GM21723 (cell line): ENCODE measurements around the gene OPN1MW3.
"Not testable (repeated sequence)": the region's sequence is repeated elsewhere in the genome, so short reads cannot be mapped to it uniquely, and the experiment has no call there.

Experiments used
- ATAC-seq: cut with Tn5 transposase; IDR thresholded peaks from one replicate; pipeline ENCODE4 v1.9.1; 2021; ENCODE audit warnings: mild to moderate bottlenecking, moderate library complexity; ENCODE audit not compliant: unreplicated experiment

OPN1MW3 gene

DNA sequence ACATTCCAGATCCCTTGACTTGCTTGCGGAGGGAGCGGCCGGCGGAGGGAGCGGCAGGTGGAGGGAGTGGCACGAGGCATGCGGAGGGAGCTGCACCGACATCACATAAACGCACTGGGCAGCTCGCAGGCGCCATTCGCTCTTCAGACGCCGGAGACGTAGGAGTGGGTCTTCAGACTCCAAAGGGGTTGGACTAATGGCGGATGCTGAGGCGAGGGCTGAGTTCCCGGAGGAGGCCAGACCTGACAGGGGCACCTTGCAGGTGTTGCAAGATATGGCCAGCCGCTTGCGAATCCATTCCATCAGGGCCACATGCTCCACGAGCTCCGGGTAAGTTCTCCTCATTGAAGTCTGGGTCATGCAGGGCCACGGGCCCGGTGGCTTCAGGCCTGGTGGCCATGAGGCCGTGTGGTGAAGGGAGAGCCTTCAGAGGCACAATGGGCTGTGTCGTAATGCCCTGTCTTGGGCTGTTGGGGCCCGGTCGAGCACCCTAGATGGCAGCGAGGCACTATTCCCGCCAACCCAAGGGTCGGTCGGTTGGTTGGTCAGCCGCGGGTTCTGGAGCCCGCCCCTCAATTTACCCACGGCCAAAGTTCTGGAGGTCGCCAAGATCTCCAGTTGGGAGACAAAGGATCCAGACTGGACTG is 38.4 kb downstream of the OPN1MW3 start, which contains the start of gene TKTL1:
Gene TKTL1, plus strand, starts transcription at position 132 of the 647 bp plus-strand sequence. Its CDS starts 65 bp downstream, at position 197.
- no peak for ATAC-seq

DNA sequence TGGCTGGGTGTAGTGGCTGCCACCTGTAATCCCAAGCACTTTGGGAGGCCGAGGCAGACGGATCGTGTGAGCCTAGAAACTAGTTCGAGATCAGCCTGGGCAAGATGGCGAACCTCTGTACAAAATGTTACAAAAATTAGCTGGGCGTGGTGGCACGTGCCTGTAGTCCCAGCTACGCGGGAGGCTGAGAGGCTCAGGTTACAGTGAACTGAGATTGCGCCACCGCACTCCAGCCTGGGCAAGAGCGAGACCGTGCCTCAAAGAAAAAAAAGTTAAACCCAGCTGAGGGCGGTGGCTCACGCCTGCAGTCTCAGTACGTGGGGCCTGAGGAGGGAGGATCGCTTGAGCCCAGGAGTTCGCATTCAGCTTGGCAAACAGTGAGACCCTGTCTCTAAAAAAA is 39.3 kb downstream of the OPN1MW3 start:
- no peak for ATAC-seq

DNA sequence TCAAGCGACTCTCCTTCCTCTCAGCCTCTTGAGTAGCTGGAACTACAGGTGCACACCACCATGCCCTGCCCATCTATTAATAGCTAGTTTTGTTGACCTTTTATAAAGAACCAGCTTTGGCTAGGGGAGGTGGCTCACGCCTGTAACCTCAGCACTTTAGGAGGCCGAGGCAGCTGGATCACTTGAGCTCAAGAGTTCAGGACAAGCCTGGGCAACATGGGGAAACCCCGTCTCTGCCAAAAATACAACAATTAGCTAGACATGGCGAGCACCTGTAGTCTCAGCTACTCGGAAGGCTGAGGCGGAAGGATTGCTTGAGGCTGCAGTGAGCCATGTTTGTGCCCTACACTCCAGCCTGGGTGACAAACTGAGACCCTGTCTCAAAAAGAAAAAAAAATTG is 40.9 kb downstream of the OPN1MW3 start:
- no peak for ATAC-seq

DNA sequence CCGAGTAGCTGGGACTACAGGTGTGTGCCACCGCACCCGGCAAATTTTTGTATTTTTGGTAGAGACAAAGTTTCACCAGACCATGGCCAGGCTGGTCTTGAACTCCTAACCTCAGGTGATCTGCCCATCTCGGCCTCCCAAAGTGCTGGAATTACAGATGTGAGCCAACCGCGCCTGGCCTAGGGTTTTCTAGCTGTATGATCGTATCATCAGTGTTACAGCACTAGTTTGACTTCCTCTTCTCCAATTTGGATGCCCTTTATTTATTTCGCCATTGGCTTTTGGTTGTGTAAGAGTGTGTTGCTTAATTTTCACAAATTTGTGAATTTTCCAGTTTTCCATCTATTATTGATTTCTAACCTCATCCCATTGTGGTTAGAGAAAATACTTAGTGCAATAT is 43.4 kb downstream of the OPN1MW3 start:
- ATAC-seq = no peak

DNA sequence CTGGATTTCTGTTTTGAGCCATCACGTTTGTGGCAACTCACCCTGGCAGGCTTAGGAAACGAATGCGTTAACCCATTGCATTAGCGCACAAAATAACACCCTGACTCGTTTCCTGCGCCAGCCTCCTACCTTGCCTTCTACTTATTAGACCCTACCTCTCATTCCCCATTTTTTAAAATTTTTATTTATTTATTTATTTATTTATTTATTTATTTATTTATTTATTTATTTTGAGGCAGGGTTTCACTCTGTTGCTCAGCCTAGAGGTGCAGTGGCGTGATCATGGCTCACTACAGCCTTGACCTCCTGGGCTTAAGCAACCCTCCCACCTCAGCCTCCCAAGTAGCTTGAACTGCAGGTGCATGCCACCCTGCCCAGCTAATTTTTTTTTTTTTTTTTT is 45.6 kb downstream of the OPN1MW3 start:
- ATAC-seq = not testable (repeated sequence)

DNA sequence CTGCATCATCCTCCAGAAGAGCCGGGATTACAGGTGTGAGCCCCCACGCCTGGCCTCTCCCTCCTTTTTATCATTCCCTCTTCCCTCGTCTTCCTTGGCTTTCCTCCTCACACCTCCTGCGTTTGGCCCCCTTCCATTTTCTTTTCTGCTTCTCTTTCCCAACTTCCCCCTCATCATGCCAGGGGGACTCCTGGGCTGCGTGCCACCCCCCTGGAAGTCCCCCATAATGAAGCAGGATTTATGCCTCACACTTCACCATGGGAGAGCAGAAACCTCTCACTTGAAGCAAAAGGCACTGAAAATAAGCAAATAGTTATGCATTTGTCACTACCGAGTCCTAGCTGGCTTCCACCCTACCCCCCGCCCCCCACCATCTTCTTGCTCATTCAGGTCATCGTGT is 46.1 kb downstream of the OPN1MW3 start:
- no peak for ATAC-seq

DNA sequence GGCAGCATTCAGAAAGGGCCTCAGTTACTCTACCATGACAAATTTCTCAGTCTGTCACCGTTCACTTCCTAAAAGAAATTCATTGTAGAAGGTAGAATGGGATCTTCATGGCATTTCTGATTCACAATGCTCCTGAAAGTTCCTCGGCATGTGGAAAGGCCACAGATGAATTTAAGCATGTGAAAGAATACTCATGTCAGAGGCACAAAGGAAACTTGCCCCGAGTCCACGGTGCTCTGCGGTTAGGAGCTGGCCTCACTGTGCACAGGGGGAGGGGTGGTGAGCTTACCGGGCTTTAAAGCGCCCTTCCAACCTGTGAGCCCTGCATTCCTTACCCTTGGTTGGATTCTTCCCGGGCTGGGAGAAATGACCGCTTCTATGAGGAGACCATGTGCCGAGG is 47.5 kb downstream of the OPN1MW3 start:
- no peak for ATAC-seq

DNA sequence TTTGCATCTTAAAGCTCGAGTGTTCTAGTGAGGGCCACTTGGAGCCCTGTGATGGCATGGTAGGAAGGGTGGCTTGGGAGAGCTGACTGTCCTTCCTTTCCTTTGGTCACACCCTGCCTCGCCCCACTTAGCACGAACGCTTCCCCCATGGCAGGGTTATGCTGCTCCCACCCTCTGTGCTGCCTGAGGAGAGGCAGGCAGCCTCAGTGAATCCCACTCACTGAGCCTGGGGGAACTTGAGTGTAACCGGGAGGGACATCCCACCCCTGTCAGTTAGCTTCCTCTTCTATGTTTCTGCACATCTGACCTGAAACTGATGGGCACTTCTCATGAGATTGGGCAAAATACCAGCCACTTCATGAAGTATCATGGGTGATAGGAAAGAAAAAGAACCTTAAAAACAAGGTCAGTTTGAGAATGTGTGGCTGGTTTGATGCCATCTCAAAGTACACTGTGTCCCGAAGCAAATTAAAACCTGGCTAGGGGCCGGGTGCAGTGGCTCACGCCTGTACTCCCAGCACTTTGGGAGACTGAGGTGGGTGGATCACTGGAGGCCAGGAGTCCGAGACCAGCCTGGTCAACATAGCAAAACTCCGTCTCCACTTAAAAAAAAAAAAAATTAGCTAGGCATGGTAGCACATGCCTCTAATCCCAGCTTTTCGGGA is 48.3 kb downstream of the OPN1MW3 start:
- no peak for ATAC-seq

DNA sequence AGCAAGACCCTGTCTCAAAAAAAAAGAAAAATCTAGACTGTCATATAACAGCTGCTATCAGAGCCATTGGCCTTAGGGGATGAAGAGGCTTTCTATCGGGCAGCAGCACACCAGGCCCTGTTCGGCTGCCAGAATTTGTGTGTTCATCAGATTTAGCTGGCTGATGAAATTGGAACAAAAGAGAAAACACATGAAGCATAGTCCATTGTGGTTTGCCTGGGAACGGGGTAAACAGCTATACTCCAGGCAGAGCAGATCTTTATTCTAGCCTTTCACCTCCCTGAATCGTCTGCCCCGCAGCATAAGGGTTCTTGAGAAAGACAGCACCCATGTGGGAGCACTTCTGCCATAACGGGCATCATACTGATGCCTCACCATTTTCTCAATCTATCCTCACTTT is 49.8 kb downstream of the OPN1MW3 start:
- no peak for ATAC-seq

DNA sequence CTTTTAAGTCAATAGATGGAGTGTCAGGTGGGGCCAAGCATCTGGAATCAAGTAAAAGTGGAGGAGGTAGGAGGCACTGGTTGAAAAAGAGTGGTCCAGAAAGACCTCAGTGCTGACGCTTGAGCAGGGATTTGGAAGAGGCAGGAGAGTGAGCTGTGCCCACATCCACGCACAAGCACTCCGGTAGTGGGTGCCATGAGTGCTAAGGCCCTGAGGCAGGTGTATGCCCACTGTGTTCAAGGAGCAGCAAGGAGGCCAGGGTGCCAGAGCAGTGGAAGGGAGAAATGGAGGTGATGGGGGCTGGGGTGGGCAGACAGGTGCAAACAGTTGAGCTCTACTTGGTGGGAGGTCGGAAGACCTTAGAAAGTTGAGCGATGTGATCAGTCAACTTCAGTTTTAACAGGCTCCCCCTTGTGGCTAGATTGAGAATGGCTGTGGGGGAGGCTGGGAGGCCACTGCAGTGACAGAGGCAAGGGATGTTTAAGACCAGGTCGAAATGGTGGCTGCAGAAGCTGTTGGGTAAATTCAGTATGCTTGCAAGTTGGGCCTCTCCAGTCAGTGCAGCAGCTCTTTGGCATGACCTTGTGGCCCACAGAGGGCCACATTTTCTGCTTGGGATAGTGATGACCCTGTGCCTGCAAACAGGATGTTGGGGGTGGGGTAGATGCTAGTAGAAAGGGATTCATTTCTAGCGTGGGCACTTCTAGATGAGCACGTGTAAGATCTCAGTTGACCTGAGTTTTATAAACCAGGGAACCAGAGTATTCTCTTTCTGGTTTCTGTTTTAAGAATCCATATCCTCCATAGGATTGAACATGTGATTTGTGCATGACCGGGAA is 50.9 kb downstream of the OPN1MW3 start:
- peak; percentile 62 for ATAC-seq

DNA sequence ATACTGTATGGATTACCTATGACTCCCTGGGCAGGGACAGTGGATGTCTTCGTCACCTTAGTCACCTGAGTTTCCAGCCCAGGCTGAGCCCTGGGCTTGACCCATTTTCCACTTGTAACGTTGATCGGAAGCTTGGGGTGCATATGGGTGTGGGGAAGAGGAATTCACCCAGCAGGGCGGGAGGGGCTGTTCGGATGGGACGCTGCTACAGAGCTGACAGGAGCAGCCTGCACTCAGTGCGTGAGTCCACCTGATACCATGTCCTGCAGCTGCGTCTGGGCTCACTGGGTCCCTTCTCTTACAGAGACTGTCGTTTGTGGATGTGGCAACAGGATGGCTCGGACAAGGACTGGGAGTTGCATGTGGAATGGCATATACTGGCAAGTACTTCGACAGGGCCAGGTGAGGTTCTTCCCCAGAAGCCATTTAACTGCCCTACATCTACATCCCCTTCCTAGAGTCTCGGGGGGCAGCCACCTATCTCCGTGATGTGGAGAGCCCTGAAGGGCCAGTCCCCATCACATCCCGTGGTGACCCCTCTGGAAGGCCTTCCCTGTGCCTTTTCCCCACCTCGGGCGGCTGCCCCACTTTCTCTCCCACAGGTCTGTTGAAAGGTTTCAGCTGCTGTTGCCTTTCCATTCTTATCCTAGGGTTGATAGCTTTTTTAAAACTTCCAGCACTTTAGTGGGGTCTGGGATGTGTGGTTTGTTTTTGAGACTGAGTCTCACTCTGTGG is 51.8 kb downstream of the OPN1MW3 start:
- ATAC-seq = no peak

DNA sequence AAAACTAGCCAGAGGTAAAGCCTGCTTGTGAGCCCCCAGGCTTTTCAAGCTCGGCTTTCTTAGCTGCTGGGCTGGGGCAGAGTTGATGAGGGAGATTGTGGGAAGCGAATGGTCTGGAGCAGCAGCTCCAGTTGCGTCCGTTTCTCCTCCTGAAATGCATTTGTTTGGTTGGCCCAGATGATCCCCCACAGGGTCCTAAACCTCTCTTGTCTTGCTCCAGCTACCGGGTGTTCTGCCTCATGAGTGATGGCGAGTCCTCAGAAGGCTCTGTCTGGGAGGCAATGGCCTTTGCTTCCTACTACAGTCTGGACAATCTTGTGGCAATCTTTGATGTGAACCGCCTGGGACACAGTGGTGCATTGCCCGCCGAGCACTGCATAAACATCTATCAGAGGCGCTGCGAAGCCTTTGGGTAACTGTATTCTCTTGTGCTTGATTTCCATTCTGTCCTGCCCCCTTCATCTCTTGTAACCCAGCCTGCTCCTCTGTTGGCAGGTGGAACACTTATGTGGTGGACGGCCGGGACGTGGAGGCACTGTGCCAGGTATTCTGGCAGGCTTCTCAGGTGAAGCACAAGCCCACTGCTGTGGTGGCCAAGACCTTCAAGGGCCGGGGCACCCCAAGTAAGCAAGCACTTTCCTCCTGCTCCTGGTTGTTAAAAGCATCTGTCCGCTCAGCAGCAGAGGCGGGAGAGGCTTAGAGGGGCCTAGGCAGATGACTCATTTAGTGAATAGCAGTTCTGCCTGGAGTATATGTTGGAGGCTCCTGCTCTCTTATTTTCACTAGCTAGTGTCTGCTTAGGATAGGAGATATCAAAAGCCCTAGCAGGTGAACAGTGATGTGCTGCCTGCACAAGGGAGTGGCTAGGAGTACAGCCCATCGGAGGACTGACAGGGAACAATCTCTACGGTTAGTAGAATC is 53.5 kb downstream of the OPN1MW3 start:
- no peak for ATAC-seq

DNA sequence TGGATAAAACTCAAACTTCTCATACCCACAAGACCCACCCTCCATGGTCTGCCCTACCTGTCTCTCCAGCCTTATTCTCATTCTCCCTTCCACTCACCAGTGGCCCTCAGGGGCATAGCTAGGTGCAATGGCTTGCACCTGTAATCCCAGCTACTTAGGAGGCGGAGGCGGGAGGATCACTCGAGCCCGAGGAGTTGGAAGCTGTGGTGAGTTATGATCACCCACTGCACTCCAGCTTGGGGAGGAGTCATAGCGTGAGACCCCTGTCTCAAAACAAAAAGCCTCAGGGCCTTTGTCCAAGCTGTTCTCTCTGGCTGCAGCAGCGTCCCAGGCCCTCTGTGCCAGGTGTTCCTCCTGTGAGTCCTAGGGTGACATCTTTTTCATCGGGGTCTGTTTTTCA is 54.7 kb downstream of the OPN1MW3 start:
- ATAC-seq = no peak

DNA sequence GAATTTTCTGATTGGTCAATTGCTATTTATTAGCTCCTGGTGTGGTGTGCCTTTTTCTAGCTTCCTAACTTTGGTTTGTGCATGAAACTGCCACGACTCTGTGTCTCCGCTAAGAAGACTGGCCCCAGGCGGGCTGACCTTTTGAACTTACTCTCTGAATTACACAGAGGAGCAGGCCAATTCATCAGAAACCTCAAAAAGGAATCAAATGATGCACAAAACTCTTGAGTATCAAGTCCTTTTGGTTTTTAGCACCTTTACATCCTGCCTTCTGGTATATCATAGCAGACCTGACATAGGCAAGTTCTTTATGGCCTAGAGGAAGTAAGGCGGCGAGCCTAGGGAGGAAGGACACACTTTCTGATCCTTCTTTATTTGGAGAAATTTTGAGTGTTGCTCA is 55.8 kb downstream of the OPN1MW3 start:
- ATAC-seq = no peak

DNA sequence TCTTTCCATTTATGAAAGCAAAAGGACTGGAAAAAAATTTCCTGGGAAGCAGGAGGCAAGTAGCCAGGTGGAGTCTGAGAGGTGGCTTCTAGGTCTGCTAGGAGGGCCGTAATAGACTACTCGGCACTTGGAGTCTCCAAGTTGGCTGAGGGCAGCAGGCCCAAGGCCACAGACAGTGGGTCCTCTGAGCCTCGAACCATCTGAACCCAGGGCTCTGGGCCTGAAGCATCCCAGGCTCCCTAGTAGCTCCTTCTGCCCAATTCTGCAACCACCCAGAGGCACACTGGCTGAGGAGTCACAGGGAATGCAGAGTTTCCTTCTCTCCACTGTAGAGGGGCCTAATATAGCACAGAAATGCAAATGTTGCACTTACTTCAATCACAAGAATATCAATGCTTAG is 58.0 kb downstream of the OPN1MW3 start:
- no peak for ATAC-seq

DNA sequence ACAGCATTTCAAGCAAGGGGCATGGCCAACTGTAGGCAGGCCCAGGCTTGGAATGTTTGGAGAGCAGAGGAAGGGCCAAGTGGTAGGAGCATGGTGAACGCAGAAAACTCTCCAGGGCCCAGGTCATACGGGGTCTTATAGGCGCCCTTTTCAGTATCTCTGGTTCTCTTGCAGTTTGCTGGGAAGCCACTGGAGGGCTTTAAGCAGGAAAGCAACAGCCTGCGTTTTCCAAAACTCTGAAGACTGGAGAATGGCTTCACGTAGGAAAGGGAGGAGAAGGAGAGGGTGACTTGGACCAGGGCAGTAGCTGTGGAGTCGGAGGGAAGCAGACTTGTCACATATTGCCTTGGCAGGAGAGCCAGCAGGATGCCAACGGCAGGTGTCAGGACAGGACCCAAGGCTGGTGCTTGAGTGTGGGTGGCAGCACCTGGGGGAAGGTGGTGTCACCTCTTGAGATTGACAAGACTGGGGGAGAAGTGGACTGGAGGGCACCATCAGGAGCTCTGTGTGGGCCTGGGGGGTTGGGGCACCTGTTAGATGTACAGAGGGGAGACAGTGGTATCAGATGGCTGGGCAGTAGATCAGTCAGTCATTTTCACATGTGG is 60.1 kb downstream of the OPN1MW3 start:
- ATAC-seq = no peak

DNA sequence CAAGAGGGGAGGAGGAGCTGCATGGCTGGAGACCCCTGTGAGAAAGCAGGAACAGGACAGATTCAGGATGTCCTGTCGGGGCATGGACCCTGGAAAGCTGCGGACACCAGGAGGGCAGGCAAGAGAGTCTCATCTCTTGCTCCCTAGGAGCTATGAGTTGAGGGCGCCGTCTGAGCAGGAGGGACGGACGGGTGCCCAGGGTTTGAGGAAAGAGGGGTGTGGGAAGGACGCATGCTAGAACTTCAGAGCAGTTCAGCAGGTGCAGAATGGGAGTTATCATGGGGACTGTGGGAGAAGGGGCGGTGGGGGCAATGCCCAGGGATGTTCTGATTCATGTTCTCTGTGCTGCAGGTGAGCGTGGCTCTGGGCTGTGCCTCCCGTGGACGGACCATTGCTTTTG is 63.0 kb downstream of the OPN1MW3 start:
- no peak for ATAC-seq
